ENCODE results near the gene ACTG1. TPM values are rescaled to one million over a fixed set of nuclear protein-coding genes. Genes with fewer than 3 reads are reported as not detected.

The ACTG1 gene
- total and polyA plus RNA-seq, 2 of the 13 experiments (the other 11 are each of a cell fraction or from before 2014, with no cell fraction given), result 973 to 1,138 TPM

GRCh38 chr17:81514739-81515529, 2.3 kb upstream of the ACTG1 start (continued):
- peak; percentile 12; the same call in 1 of the 2 replicates for TF ChIP-seq ATF7-NPFF (CRISPR knock-in tag; IDR thresholded peaks at IDR 0.05; ENCODE audit: low read depth)
- TF ChIP-seq, protein P1, sequence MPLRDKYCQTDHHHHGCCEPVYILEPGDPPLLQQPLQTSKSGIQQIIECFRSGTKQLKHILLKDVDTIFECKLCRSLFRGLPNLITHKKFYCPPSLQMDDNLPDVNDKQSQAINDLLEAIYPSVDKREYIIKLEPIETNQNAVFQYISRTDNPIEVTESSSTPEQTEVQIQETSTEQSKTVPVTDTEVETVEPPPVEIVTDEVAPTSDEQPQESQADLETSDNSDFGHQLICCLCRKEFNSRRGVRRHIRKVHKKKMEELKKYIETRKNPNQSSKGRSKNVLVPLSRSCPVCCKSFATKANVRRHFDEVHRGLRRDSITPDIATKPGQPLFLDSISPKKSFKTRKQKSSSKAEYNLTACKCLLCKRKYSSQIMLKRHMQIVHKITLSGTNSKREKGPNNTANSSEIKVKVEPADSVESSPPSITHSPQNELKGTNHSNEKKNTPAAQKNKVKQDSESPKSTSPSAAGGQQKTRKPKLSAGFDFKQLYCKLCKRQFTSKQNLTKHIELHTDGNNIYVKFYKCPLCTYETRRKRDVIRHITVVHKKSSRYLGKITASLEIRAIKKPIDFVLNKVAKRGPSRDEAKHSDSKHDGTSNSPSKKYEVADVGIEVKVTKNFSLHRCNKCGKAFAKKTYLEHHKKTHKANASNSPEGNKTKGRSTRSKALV (CRISPR knock-in tag; IDR thresholded peaks at IDR 0.05), result 0 out of 2 replicates have a peak, but pooled peaks have one; percentile 33
- 0 out of 2 replicates have a peak, but pooled peaks have one; percentile 14 for TF ChIP-seq ARNT2 (CRISPR knock-in tag; IDR thresholded peaks at IDR 0.05; ENCODE audit: low read depth)
- TF ChIP-seq ZSCAN29 (CRISPR knock-in tag; conservative IDR thresholded peaks at IDR 0.05), result no peak
- TF ChIP-seq MLLT10 (CRISPR knock-in tag; IDR thresholded peaks at IDR 0.05), result no peak
- TF ChIP-seq, protein P2, sequence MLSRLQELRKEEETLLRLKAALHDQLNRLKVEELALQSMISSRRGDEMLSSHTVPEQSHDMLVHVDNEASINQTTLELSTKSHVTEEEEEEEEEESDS (CRISPR knock-in tag; IDR thresholded peaks at IDR 0.05; ENCODE audit: borderline replicate concordance), result no peak
- TF ChIP-seq SUZ12 (IDR thresholded peaks at IDR 0.05; ENCODE audit: low read depth, low read length), result no peak
- TF ChIP-seq, protein P3, sequence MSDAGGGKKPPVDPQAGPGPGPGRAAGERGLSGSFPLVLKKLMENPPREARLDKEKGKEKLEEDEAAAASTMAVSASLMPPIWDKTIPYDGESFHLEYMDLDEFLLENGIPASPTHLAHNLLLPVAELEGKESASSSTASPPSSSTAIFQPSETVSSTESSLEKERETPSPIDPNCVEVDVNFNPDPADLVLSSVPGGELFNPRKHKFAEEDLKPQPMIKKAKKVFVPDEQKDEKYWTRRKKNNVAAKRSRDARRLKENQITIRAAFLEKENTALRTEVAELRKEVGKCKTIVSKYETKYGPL (CRISPR knock-in tag; IDR thresholded peaks at IDR 0.05), result no peak
- TF ChIP-seq NFKB2 (CRISPR knock-in tag; IDR thresholded peaks at IDR 0.05; ENCODE audit: borderline replicate concordance), result peak; percentile 79; the same call in 1 of the 2 replicates
- peak; percentile 51; the same call in 1 of the 2 replicates for TF ChIP-seq ZBTB38 (CRISPR knock-in tag; IDR thresholded peaks at IDR 0.05)
- no peak for TF ChIP-seq HHEX (CRISPR knock-in tag; IDR thresholded peaks at IDR 0.05)
- TF ChIP-seq POLR2AphosphoS2 (IDR thresholded peaks at IDR 0.05; ENCODE audit: low read depth, low read length), result no peak
- TF ChIP-seq IKZF4 (CRISPR knock-in tag; IDR thresholded peaks at IDR 0.05; ENCODE audit: borderline replicate concordance, low read depth, not compliant biosample characterization), result peak; percentile 54
- no peak for TF ChIP-seq ZNF30 (CRISPR knock-in tag; IDR thresholded peaks at IDR 0.05)
- TF ChIP-seq ZNF773 (CRISPR knock-in tag; IDR thresholded peaks at IDR 0.05; ENCODE audit: borderline replicate concordance), result peak; percentile 74; the same call in 1 of the 2 replicates
- peak; percentile 48; the same call in 1 of the 2 replicates for TF ChIP-seq SALL1 (CRISPR knock-in tag; IDR thresholded peaks at IDR 0.05)
- TF ChIP-seq, protein P4, sequence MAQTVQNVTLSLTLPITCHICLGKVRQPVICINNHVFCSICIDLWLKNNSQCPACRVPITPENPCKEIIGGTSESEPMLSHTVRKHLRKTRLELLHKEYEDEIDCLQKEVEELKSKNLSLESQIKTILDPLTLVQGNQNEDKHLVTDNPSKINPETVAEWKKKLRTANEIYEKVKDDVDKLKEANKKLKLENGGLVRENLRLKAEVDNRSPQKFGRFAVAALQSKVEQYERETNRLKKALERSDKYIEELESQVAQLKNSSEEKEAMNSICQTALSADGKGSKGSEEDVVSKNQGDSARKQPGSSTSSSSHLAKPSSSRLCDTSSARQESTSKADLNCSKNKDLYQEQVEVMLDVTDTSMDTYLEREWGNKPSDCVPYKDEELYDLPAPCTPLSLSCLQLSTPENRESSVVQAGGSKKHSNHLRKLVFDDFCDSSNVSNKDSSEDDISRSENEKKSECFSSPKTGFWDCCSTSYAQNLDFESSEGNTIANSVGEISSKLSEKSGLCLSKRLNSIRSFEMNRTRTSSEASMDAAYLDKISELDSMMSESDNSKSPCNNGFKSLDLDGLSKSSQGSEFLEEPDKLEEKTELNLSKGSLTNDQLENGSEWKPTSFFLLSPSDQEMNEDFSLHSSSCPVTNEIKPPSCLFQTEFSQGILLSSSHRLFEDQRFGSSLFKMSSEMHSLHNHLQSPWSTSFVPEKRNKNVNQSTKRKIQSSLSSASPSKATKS (CRISPR knock-in tag; IDR thresholded peaks at IDR 0.05), result no peak
- TF ChIP-seq ZNF225 (CRISPR knock-in tag; IDR thresholded peaks at IDR 0.05), result no peak
- no peak for TF ChIP-seq BHLHE40 (IDR thresholded peaks at IDR 0.05; ENCODE audit: low read length)
- TF ChIP-seq ZNF709 (CRISPR knock-in tag; IDR thresholded peaks at IDR 0.05), result no peak
- TF ChIP-seq MED1 (CRISPR knock-in tag; IDR thresholded peaks at IDR 0.05), result peak; percentile 61
- peak; percentile 41; the same call in 1 of the 2 replicates for TF ChIP-seq DR1 (CRISPR knock-in tag; IDR thresholded peaks at IDR 0.05)
- peak; percentile 46 for TF ChIP-seq SRSF1 (optimal IDR thresholded peaks at IDR 0.05; ENCODE audit: low read depth, low read length)
- TF ChIP-seq ZNF367 (CRISPR knock-in tag; IDR thresholded peaks at IDR 0.05; ENCODE audit: borderline replicate concordance), result no peak
- 0 out of 2 replicates have a peak, but pooled peaks have one; percentile 24 for TF ChIP-seq ZNF746 (CRISPR knock-in tag; IDR thresholded peaks at IDR 0.05)
- no peak for TF ChIP-seq REPIN1 (CRISPR knock-in tag; IDR thresholded peaks at IDR 0.05; ENCODE audit: borderline replicate concordance, low read depth)
